ENCODE data around the gene SURF2. TPM values are rescaled to one million over a fixed set of nuclear protein-coding genes. Genes with fewer than 3 reads are reported as not detected.

SURF2 gene
- 35.0 and 42.0 TPM in 2 replicates for total RNA-seq (2021)
- Bru-seq, nascent RNA: percentile 58 among the genes with signal in this experiment
- percentile 57 among the genes with signal in this experiment for BruChase-seq, experiment 1, labeled RNA remaining after a 2-hour chase
- percentile 68 among the genes with signal in this experiment for BruChase-seq, experiment 2, labeled RNA remaining after a 6-hour chase
- long read RNA-seq, transcript SURF2-201 (6 exons, 842 nt): major isoform, 47 of 69 reads
- long read RNA-seq, partial matches to known transcripts: 4 of 69 reads
- long read RNA-seq, other reads (novel, unspliced or antisense): 18 of 69 reads

- no TSS peak for BruUV-seq (replicated peaks)
- CTCF ChIA-PET: interaction anchor here (0.6 kb wide), 1 partner anchor 47 kb away, joined by 10 read pairs; no protein-coding TSS in a partner anchor
- H3K36me3 ChIP-seq (ENCODE audit: insufficient read depth, low read length, poor library complexity, severe bottlenecking): peaks cover 29% of the 10 kb centered on the region
Observed at GRCh38 chr9:133356391-133357091, at the start of gene SURF2, which contains the start of gene SURF1. Gene SURF2, plus strand, starts transcription at chr9:133356550. Its CDS starts 43 bp downstream, at chr9:133356593. Gene SURF1, minus strand, starts transcription at chr9:133356487. Its CDS starts 34 bp downstream, at chr9:133356453.

GRCh38 chr9:133307301-133307700 is 49.0 kb upstream of the SURF2 start:
- DNase-seq (ENCODE audit: low spot score): no peak
- H3K27ac ChIP-seq (ENCODE audit: low read depth, low read length, poor library complexity, severe bottlenecking): no peak overlapping the region
- H3K27me3 ChIP-seq (replicated peaks; ENCODE audit: insufficient read depth, low read depth, low read length, poor library complexity): no peaks in the 10 kb centered on the region
- H3K4me3 ChIP-seq (ENCODE audit: low read depth, low read length, poor library complexity, severe bottlenecking): no peak overlapping the region
- no TSS peak for BruUV-seq (replicated peaks)
- H3K4me1 ChIP-seq (ENCODE audit: insufficient read depth, low read length, poor library complexity, severe bottlenecking): no peaks in the 10 kb centered on the region
- POLR2A ChIA-PET (ENCODE audit: low non-redundant PET): interaction anchor here (0.5 kb wide), 1 partner anchor 28 kb away, joined by 5 read pairs; the partner anchor contains the start of gene SURF6
- intact Hi-C loops (cut with micrococcal nuclease; ENCODE audit: unreplicated experiment): no loop called here
- H3K9me3 ChIP-seq (ENCODE audit: low read depth, low read length, poor library complexity, severe bottlenecking): no peaks in the 10 kb centered on the region
- TF ChIP-seq EZH2 (IDR thresholded peaks at IDR 0.05; ENCODE audit: borderline replicate concordance, low read depth, low read length, poor library complexity, severe bottlenecking) (no peak), CTCF (conservative IDR thresholded peaks at IDR 0.05; ENCODE audit: low read depth, low read length) (no peak)
- no peaks in the 10 kb centered on the region for H3K36me3 ChIP-seq (ENCODE audit: insufficient read depth, low read length, poor library complexity, severe bottlenecking)
- CTCF ChIA-PET: no interaction called here

More at GRCh38 chr9:133356391-133357091, at the start of gene SURF2, which contains the start of gene SURF1:
- POLR2A ChIA-PET (ENCODE audit: low non-redundant PET): interaction anchor here (0.6 kb wide), 1 partner anchor 10 kb away, joined by 3 read pairs; no protein-coding TSS in a partner anchor
- peak; percentile 93 for DNase-seq (ENCODE audit: low spot score)
- intact Hi-C loops (cut with micrococcal nuclease; ENCODE audit: unreplicated experiment): no loop called here
- no peak for TF ChIP-seq EZH2 (IDR thresholded peaks at IDR 0.05; ENCODE audit: borderline replicate concordance, low read depth, low read length, poor library complexity, severe bottlenecking)
- no peak for TF ChIP-seq CTCF (conservative IDR thresholded peaks at IDR 0.05; ENCODE audit: low read depth, low read length)
- peak within 1 kb of the TSS; percentile 93 for H3K4me3 ChIP-seq (ENCODE audit: low read depth, low read length, poor library complexity, severe bottlenecking)
- no peaks in the 10 kb centered on the region for H3K9me3 ChIP-seq (ENCODE audit: low read depth, low read length, poor library complexity, severe bottlenecking)
- no peaks in the 10 kb centered on the region for H3K27me3 ChIP-seq (replicated peaks; ENCODE audit: insufficient read depth, low read depth, low read length, poor library complexity)
- peaks cover 19% of the 10 kb centered on the region for H3K4me1 ChIP-seq (ENCODE audit: insufficient read depth, low read length, poor library complexity, severe bottlenecking)
- H3K27ac ChIP-seq (ENCODE audit: low read depth, low read length, poor library complexity, severe bottlenecking): peak within 1 kb of the TSS; percentile 76

GRCh38 chr9:133309608-133310007 is 46.7 kb upstream of the SURF2 start:
- H3K9me3 ChIP-seq (ENCODE audit: low read depth, low read length, poor library complexity, severe bottlenecking): no peaks in the 10 kb centered on the region
- H3K4me3 ChIP-seq (ENCODE audit: low read depth, low read length, poor library complexity, severe bottlenecking): no peak overlapping the region
- ChIA-PET POLR2A (ENCODE audit: low non-redundant PET) (no interaction called here), CTCF (interaction anchor here (0.6 kb wide), 1 partner anchor 47 kb away, joined by 10 read pairs; the partner anchor contains the start of genes SURF1 and SURF2)
- no peak for DNase-seq (ENCODE audit: low spot score)
- BruUV-seq (replicated peaks): no TSS peak
- H3K27ac ChIP-seq (ENCODE audit: low read depth, low read length, poor library complexity, severe bottlenecking): no peak overlapping the region
- H3K4me1 ChIP-seq (ENCODE audit: insufficient read depth, low read length, poor library complexity, severe bottlenecking): no peaks in the 10 kb centered on the region
- TF ChIP-seq EZH2 (IDR thresholded peaks at IDR 0.05; ENCODE audit: borderline replicate concordance, low read depth, low read length, poor library complexity, severe bottlenecking) (no peak), CTCF (conservative IDR thresholded peaks at IDR 0.05; ENCODE audit: low read depth, low read length) (no peak)
- H3K36me3 ChIP-seq (ENCODE audit: insufficient read depth, low read length, poor library complexity, severe bottlenecking): no peaks in the 10 kb centered on the region
- intact Hi-C loops (cut with micrococcal nuclease; ENCODE audit: unreplicated experiment): no loop called here
- no peaks in the 10 kb centered on the region for H3K27me3 ChIP-seq (replicated peaks; ENCODE audit: insufficient read depth, low read depth, low read length, poor library complexity)
